Measurements from ENCODE around the gene CCDC158. TPM values are rescaled to one million over a fixed set of nuclear protein-coding genes. Genes with fewer than 3 reads are reported as not detected.

CCDC158 gene
- polyA plus RNA-seq, 1 of the 3 experiments (the other 2 are of a cell fraction), result not detected

DNA sequence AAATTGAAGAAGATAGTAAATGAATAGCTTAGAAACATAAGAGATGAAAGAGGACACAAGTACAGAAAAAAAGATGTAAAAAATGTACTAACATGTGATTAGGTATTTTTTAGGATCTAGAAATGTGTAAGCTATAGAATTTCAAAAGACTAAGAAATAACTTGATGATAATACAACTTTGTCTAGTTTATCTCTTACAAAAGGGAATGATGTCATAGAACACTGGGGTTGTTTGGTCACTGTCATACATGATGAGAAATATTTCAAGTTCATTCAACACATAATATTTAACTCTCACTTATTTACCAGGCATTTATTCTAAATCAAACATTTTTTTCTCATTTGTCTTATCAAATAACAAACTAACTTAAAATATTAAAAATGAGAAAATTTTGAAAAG lies 95.9 kb downstream of the CCDC158 start:
- H3K9ac ChIP-seq, result no peak overlapping the region
- ChIA-PET POLR2A (no interaction called here), CTCF (interaction anchor here (0.7 to 2.9 kb wide), 3 partner anchors 12 to 53 kb away, joined by 3 to 9 read pairs (median 5); partner anchors contain the start of gene STBD1)

More for the DNA sequence above, 95.9 kb downstream of the CCDC158 start:
- Histone ChIP-seq H3K4me3 (ENCODE audit: low read depth in 2 of 2, low read length in 1 of 2) (no peak overlapping the region), H3K36me3 (replicated peaks in 1 of 2; ENCODE audit: control insufficient read depth in 1 of 2, insufficient read depth in 2 of 2, low read length in 1 of 2) (no peaks in the 10 kb centered on the region), H4K20me1 (ENCODE audit: insufficient read depth) (no peaks in the 10 kb centered on the region), H3K79me2 (ENCODE audit: insufficient read depth) (no peaks in the 10 kb centered on the region), H3K9me2 (no peaks in the 10 kb centered on the region), H3K27me3 (ENCODE audit: insufficient read depth) (no peaks in the 10 kb centered on the region), H3F3A (replicated peaks; ENCODE audit: insufficient read depth) (no peaks in the 10 kb centered on the region), H3K27ac (ENCODE audit: low read depth in 2 of 2, low read length in 1 of 2) (no peak overlapping the region), H3K4me2 (no peak overlapping the region), H2AFZ (ENCODE audit: low read depth) (no peak overlapping the region), H3K4me1 (ENCODE audit: control insufficient read depth in 1 of 2, insufficient read depth in 2 of 2, low read depth in 1 of 2, low read length in 1 of 2) (no peaks in the 10 kb centered on the region), H3K9me3 (peaks cover 10% of the 10 kb centered on the region)
- no peak for DNase-seq
- TF ChIP-seq MXI1 (IDR thresholded peaks at IDR 0.05; ENCODE audit: low read depth, low read length) (no peak), MAX (IDR thresholded peaks at IDR 0.05; ENCODE audit: low read depth) (no peak), NRF1 (IDR thresholded peaks at IDR 0.05; ENCODE audit: low read depth, low read length) (no peak), FOXM1 (IDR thresholded peaks at IDR 0.05; ENCODE audit: low read depth) (no peak), TAF1 (IDR thresholded peaks at IDR 0.05; ENCODE audit: borderline replicate concordance, low read depth, low read length) (no peak), TEAD4 (IDR thresholded peaks at IDR 0.05; ENCODE audit: borderline replicate concordance, insufficient read depth) (no peak), FOXJ3 (CRISPR knock-in tag; IDR thresholded peaks at IDR 0.05) (no peak), PBX3 (IDR thresholded peaks at IDR 0.05) (no peak), GABPA (IDR thresholded peaks at IDR 0.05; ENCODE audit: low read depth) (no peak), CHD2 (IDR thresholded peaks at IDR 0.05; ENCODE audit: low read length, partially characterized antibody) (no peak), FOSL2 (IDR thresholded peaks at IDR 0.05; ENCODE audit: borderline replicate concordance, low read depth) (no peak), REST (IDR thresholded peaks at IDR 0.05; ENCODE audit: low read depth, low read length) (no peak), YY1 (IDR thresholded peaks at IDR 0.05; ENCODE audit: low read depth) (no peak), SIN3A (IDR thresholded peaks at IDR 0.05; ENCODE audit: borderline replicate concordance, low read depth, low read length) (no peak), SMC3 (IDR thresholded peaks at IDR 0.05; ENCODE audit: low read depth, low read length) (no peak), IRF3 (IDR thresholded peaks at IDR 0.05; ENCODE audit: low read depth, low read length) (no peak), JUND (IDR thresholded peaks at IDR 0.05) (no peak), MEF2A (IDR thresholded peaks at IDR 0.05; ENCODE audit: borderline replicate concordance, low read depth) (no peak)
